ENCODE measurements around the gene STX1B.

STX1B gene

GRCh38 chr16:31042866-31043265 lies 32.4 kb upstream of the STX1B start:
- Histone ChIP-seq H3K9me3 (ENCODE audit: control extremely low read depth in 1 of 5, control insufficient read depth in 4 of 5, insufficient read depth in 2 of 5, low read depth in 1 of 5, low read length in 4 of 5) (no peaks in the 10 kb centered on the region), H3K27me3 (replicated peaks in 2 of 5; ENCODE audit: control insufficient read depth in 4 of 5, insufficient read depth in 5 of 5, low read length in 4 of 5) (no peaks in the 10 kb centered on the region), H3K27ac (ENCODE audit: insufficient read depth in 1 of 2, low read depth in 1 of 2, low read length in 2 of 2, poor library complexity in 1 of 2, severe bottlenecking in 2 of 2) (no peak overlapping the region), H3K4me1 (ENCODE audit: control extremely low read depth in 1 of 4, control insufficient read depth in 4 of 4, insufficient read depth in 4 of 4, low read length in 3 of 4) (no peaks in the 10 kb centered on the region), H3K36me3 (ENCODE audit: control insufficient read depth in 4 of 4, insufficient read depth in 4 of 4, low read length in 3 of 4) (peaks cover 17 to 50% (median 31%) of the 10 kb centered on the region in 4 experiments), H3K4me3 (ENCODE audit: control insufficient read depth in 1 of 7, extremely low read depth in 1 of 7, insufficient read depth in 4 of 7, low read depth in 2 of 7, low read length in 6 of 7) (no peak overlapping the region)
- WGBS (ENCODE audit: insufficient coverage): 97% methylated on average over 10 of the region's 10 CpGs
- ChIA-PET CTCF (interaction anchor here (0.8 to 1.6 kb wide), 4 partner anchors 15 to 58 kb away, joined by 3 to 4 read pairs (median 4); partner anchors contain the start of gene HSD3B7), POLR2A (no interaction called here)
- no peak for DNase-seq

DNA sequence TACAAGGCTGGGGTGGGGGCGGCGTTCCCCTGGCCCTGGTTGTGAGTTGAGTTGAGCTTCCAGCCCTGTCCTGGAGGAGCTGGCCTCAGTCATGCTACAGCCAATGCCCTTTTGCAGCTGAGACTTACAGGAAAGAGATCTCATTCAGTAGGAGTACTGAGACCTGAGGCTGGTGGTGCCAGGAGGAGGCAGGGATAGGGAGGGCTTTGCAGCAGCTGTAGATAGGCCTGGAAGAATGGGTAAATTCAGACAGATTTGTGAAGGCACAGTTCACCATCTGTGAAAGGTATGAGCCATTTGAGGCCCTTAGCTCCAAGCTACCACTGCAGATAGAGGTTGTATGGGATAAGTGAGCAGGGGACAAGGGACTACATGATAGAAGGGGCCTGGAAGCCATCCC lies 28.6 kb upstream of the STX1B start:
- no peak overlapping the region for H3K4me3 ChIP-seq (ENCODE audit: control insufficient read depth in 1 of 7, extremely low read depth in 1 of 7, insufficient read depth in 4 of 7, low read depth in 2 of 7, low read length in 6 of 7)
- no peaks in the 10 kb centered on the region for H3K27me3 ChIP-seq (replicated peaks in 2 of 5; ENCODE audit: control insufficient read depth in 4 of 5, insufficient read depth in 5 of 5, low read length in 4 of 5)
- CTCF ChIA-PET: interaction anchor here (1.4 to 1.9 kb wide), 2 partner anchors 12 to 26 kb away, joined by 3 to 7 read pairs; no protein-coding TSS in a partner anchor
- no peak for DNase-seq
- 100% methylated on average over 2 of the region's 2 CpGs for WGBS (ENCODE audit: insufficient coverage)
- peaks cover 22 to 75% (median 42%) of the 10 kb centered on the region in 4 experiments for H3K36me3 ChIP-seq (ENCODE audit: control insufficient read depth in 4 of 4, insufficient read depth in 4 of 4, low read length in 3 of 4)
- no peak overlapping the region for H3K27ac ChIP-seq (ENCODE audit: insufficient read depth in 1 of 2, low read depth in 1 of 2, low read length in 2 of 2, poor library complexity in 1 of 2, severe bottlenecking in 2 of 2)
- no peaks in the 10 kb centered on the region for H3K9me3 ChIP-seq (ENCODE audit: control extremely low read depth in 1 of 5, control insufficient read depth in 4 of 5, insufficient read depth in 2 of 5, low read depth in 1 of 5, low read length in 4 of 5)
- peaks cover 0 to 11% (median 6%) of the 10 kb centered on the region in 4 experiments for H3K4me1 ChIP-seq (ENCODE audit: control extremely low read depth in 1 of 4, control insufficient read depth in 4 of 4, insufficient read depth in 4 of 4, low read length in 3 of 4)
- POLR2A ChIA-PET: interaction anchor here (1.6 kb wide), 1 partner anchor 35 kb away, joined by 3 read pairs; the partner anchor contains the start of genes ZNF646 and ZNF668

- Histone ChIP-seq H3K9me3 (ENCODE audit: control extremely low read depth in 1 of 5, control insufficient read depth in 4 of 5, insufficient read depth in 2 of 5, low read depth in 1 of 5, low read length in 4 of 5) (no peaks in the 10 kb centered on the region), H3K27ac (ENCODE audit: insufficient read depth in 1 of 2, low read depth in 1 of 2, low read length in 2 of 2, poor library complexity in 1 of 2, severe bottlenecking in 2 of 2) (no peak overlapping the region), H3K27me3 (replicated peaks in 2 of 5; ENCODE audit: control insufficient read depth in 4 of 5, insufficient read depth in 5 of 5, low read length in 4 of 5) (no peaks in the 10 kb centered on the region), H3K4me3 (ENCODE audit: control insufficient read depth in 1 of 7, extremely low read depth in 1 of 7, insufficient read depth in 4 of 7, low read depth in 2 of 7, low read length in 6 of 7) (no peak overlapping the region), H3K36me3 (ENCODE audit: control insufficient read depth in 4 of 4, insufficient read depth in 4 of 4, low read length in 3 of 4) (peaks cover 18 to 55% (median 31%) of the 10 kb centered on the region in 4 experiments), H3K4me1 (ENCODE audit: control extremely low read depth in 1 of 4, control insufficient read depth in 4 of 4, insufficient read depth in 4 of 4, low read length in 3 of 4) (peaks cover 3 to 26% (median 20%) of the 10 kb centered on the region in 4 experiments)
- ChIA-PET CTCF (interaction anchor here (0.5 to 2.7 kb wide), 2 partner anchors 52 to 415 kb away, joined by 3 to 11 read pairs; partner anchors contain the start of gene HSD3B7), POLR2A (interaction anchor here (0.7 kb wide), 1 partner anchor 33 kb away, joined by 3 read pairs; no protein-coding TSS in a partner anchor)
- DNase-seq: no peak
- 100% methylated on average over 1 of the region's 2 CpGs for WGBS (ENCODE audit: insufficient coverage)
Observed at GRCh38 chr16:31036691-31037090, 26.3 kb upstream of the STX1B start.

GRCh38 chr16:31033709-31034492 lies 23.5 kb upstream of the STX1B start:
- peak overlapping the region; percentile 96 to 97 for H3K27ac ChIP-seq (ENCODE audit: insufficient read depth in 1 of 2, low read depth in 1 of 2, low read length in 2 of 2, poor library complexity in 1 of 2, severe bottlenecking in 2 of 2)
- 2% methylated on average over 28 of the region's 47 CpGs for WGBS (ENCODE audit: insufficient coverage)
- H3K27me3 ChIP-seq (replicated peaks in 2 of 5; ENCODE audit: control insufficient read depth in 4 of 5, insufficient read depth in 5 of 5, low read length in 4 of 5): no peaks in the 10 kb centered on the region
- H3K9me3 ChIP-seq (ENCODE audit: control extremely low read depth in 1 of 5, control insufficient read depth in 4 of 5, insufficient read depth in 2 of 5, low read depth in 1 of 5, low read length in 4 of 5): no peaks in the 10 kb centered on the region
- peaks cover 5 to 35% (median 21%) of the 10 kb centered on the region in 4 experiments for H3K36me3 ChIP-seq (ENCODE audit: control insufficient read depth in 4 of 4, insufficient read depth in 4 of 4, low read length in 3 of 4)
- ChIA-PET POLR2A (interaction anchor here (0.6 to 1.8 kb wide), 4 partner anchors 31 to 51 kb away, joined by 3 to 12 read pairs (median 3); partner anchors contain the start of genes ZNF646 and ZNF668), CTCF (interaction anchor here (1.0 kb wide), 2 partner anchors 40 to 49 kb away, joined by 3 read pairs; partner anchors contain the start of genes HSD3B7, ZNF646 and ZNF668)
- peak overlapping the region; percentile 79 to 100 (median 94) for H3K4me3 ChIP-seq (ENCODE audit: control insufficient read depth in 1 of 7, extremely low read depth in 1 of 7, insufficient read depth in 4 of 7, low read depth in 2 of 7, low read length in 6 of 7)
- peak; percentile 83 to 87 (median 85) for DNase-seq
- H3K4me1 ChIP-seq (ENCODE audit: control extremely low read depth in 1 of 4, control insufficient read depth in 4 of 4, insufficient read depth in 4 of 4, low read length in 3 of 4): peaks cover 3 to 26% (median 21%) of the 10 kb centered on the region in 4 experiments

DNA sequence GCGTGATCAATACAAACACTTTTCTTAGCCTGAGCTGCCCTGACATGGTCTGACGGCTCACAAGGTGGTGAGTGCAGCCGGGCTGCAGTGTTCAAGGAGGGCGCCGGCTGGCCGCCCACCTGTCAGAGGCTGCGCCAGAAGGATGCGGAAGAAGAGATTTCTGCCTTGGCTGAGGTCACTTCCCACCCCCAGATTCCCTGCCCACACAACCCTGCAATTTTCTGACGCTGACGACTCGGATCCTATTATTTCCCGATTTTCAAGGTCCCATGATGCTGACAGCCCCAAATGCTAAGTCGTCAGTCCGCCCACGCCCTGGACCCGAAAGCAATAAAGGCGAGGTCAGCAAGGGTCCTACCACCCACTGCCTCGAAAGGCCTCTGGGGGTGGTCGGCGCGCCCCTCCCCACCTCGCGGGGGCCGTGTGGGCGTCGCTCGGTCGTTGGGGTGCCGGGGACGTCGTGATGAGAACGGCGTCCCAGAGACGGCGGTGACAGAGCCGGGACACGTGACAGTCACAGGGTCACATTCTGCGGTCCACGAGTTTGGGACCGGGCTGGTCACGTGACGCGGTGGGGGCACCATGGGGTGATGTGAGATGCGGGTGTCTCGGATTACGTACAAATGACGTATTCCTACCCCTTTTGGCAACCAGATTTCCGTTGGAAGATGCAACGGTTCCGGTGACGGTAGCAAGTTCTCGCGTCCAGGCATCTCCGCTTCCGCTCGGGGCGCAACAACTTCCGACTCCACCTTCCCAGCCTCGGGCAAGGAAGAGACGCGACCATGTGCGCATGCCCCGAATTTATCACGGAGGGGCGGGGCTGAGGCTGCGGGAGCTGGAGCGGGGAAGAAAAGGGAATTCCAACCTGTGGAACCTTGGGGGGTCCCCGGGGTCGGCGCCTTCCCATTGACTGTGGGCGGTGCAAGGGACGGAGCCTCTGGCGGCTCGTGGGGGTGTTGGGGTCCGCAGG lies 22.6 kb upstream of the STX1B start, which contains the start of gene STX4:
Gene STX4, plus strand, starts transcription at position 823 of the 973 bp plus-strand sequence. CDS start 248 bp downstream, outside the sequence.
- Histone ChIP-seq H3K36me3 (ENCODE audit: control insufficient read depth in 4 of 4, insufficient read depth in 4 of 4, low read length in 3 of 4) (peaks cover 5 to 26% (median 12%) of the 10 kb centered on the region in 4 experiments), H3K4me1 (ENCODE audit: control extremely low read depth in 1 of 4, control insufficient read depth in 4 of 4, insufficient read depth in 4 of 4, low read length in 3 of 4) (peaks cover 3 to 26% (median 21%) of the 10 kb centered on the region in 4 experiments), H3K27me3 (replicated peaks in 2 of 5; ENCODE audit: control insufficient read depth in 4 of 5, insufficient read depth in 5 of 5, low read length in 4 of 5) (no peaks in the 10 kb centered on the region), H3K9me3 (ENCODE audit: control extremely low read depth in 1 of 5, control insufficient read depth in 4 of 5, insufficient read depth in 2 of 5, low read depth in 1 of 5, low read length in 4 of 5) (no peaks in the 10 kb centered on the region), H3K4me3 (ENCODE audit: control insufficient read depth in 1 of 7, extremely low read depth in 1 of 7, insufficient read depth in 4 of 7, low read depth in 2 of 7, low read length in 6 of 7) (peak within 1 kb of the TSS; percentile 79 to 100 (median 94)), H3K27ac (ENCODE audit: insufficient read depth in 1 of 2, low read depth in 1 of 2, low read length in 2 of 2, poor library complexity in 1 of 2, severe bottlenecking in 2 of 2) (peak within 1 kb of the TSS; percentile 96 to 97)
- under 1% methylated on average over 64 of the region's 75 CpGs for WGBS (ENCODE audit: insufficient coverage)
- ChIA-PET POLR2A (interaction anchor here (0.6 to 1.8 kb wide), 3 partner anchors 32 to 50 kb away, joined by 3 to 12 read pairs (median 3); partner anchors contain the start of genes ZNF646 and ZNF668), CTCF (interaction anchor here (1.0 kb wide), 2 partner anchors 41 to 48 kb away, joined by 3 read pairs; partner anchors contain the start of genes HSD3B7, ZNF646 and ZNF668)
- DNase-seq: peak; percentile 100

- peaks cover 3 to 16% (median 6%) of the 10 kb centered on the region in 4 experiments for H3K36me3 ChIP-seq (ENCODE audit: control insufficient read depth in 4 of 4, insufficient read depth in 4 of 4, low read length in 3 of 4)
- H3K4me3 ChIP-seq (ENCODE audit: control insufficient read depth in 1 of 7, extremely low read depth in 1 of 7, insufficient read depth in 4 of 7, low read depth in 2 of 7, low read length in 6 of 7): no peak overlapping the region
- no peak overlapping the region for H3K27ac ChIP-seq (ENCODE audit: insufficient read depth in 1 of 2, low read depth in 1 of 2, low read length in 2 of 2, poor library complexity in 1 of 2, severe bottlenecking in 2 of 2)
- WGBS (ENCODE audit: insufficient coverage): 100% methylated on average over 3 of the region's 4 CpGs
- CTCF ChIA-PET: no interaction called here
- no peaks in the 10 kb centered on the region for H3K9me3 ChIP-seq (ENCODE audit: control extremely low read depth in 1 of 5, control insufficient read depth in 4 of 5, insufficient read depth in 2 of 5, low read depth in 1 of 5, low read length in 4 of 5)
- peaks cover 3 to 24% (median 20%) of the 10 kb centered on the region in 4 experiments for H3K4me1 ChIP-seq (ENCODE audit: control extremely low read depth in 1 of 4, control insufficient read depth in 4 of 4, insufficient read depth in 4 of 4, low read length in 3 of 4)
- POLR2A ChIA-PET: no interaction called here
- H3K27me3 ChIP-seq (replicated peaks in 2 of 5; ENCODE audit: control insufficient read depth in 4 of 5, insufficient read depth in 5 of 5, low read length in 4 of 5): no peaks in the 10 kb centered on the region
- DNase-seq: no peak
Observed at GRCh38 chr16:31031276-31031675, 20.8 kb upstream of the STX1B start.
